Kidney (tissue), 14 donors: ENCODE results near the gene GSX2. TPM values are rescaled to one million over a fixed set of nuclear protein-coding genes. Genes with fewer than 3 reads are reported as not detected.

Source experiments
- DNase-seq, 5 donors: peaks; one replicate each; pipeline ENCODE4 v3.0.0-alpha.2; 2013 to 2020
- FAIRE-seq: peaks from 2 replicates; lab custom pipeline; 2012; peaks lifted over from hg19 to GRCh38; lab: Jason Lieb, UNC
- H3K27ac ChIP-seq, 2 donors: one replicate each; pipeline ENCODE4 v1.7.0; 2013; ENCODE audit warnings: low read depth in 2 of 2, low read length in 2 of 2, inconsistent platforms in 1 of 2
- H3K27me3 ChIP-seq: one replicate; pipeline ENCODE4 v1.7.1; 2013; ENCODE audit warnings: low read length, inconsistent platforms; ENCODE audit not compliant: control insufficient read depth, insufficient read depth
- H3K36me3 ChIP-seq, 3 donors: one replicate each; pipeline versions ENCODE4 v1.7.0 to v1.7.1; 2013; ENCODE audit warnings: low read length in 3 of 3, control low read depth in 1 of 3, inconsistent platforms in 1 of 3; ENCODE audit not compliant: insufficient read depth in 3 of 3, control insufficient read depth in 2 of 3
- H3K4me1 ChIP-seq, 3 donors: one replicate each; pipeline versions ENCODE4 v1.7.0 to v1.7.1; 2013; ENCODE audit warnings: low read length in 3 of 3, inconsistent platforms in 1 of 3, low read depth in 1 of 3; ENCODE audit not compliant: control insufficient read depth in 2 of 3, insufficient read depth in 2 of 3
- H3K4me3 ChIP-seq, 3 donors: one replicate each; pipeline versions ENCODE4 v1.7.0 to v1.8.1; 2013; ENCODE audit warnings: low read length in 3 of 3, control low read depth in 1 of 3, inconsistent platforms in 1 of 3
- H3K9ac ChIP-seq, 3 donors: one replicate each; pipeline versions ENCODE4 v1.7.0 to v1.7.1; 2013; ENCODE audit warnings: low read length in 3 of 3, control low read depth in 1 of 3, inconsistent platforms in 1 of 3
- H3K9me3 ChIP-seq, 3 donors: one replicate each; pipeline versions ENCODE4 v1.7.0 to v1.7.1; 2013; ENCODE audit warnings: low read length in 3 of 3, control low read depth in 1 of 3, inconsistent platforms in 1 of 3; ENCODE audit not compliant: control insufficient read depth in 2 of 3, insufficient read depth in 1 of 3
- intact Hi-C: fragments of 100-400 bp; cut with DNase I; formaldehyde crosslinking; loops from one replicate; pipeline ENCODE4 v1.11.1; 2022
- polyA plus RNA-seq: library from polyadenylated mRNA; stranded (reverse); fragments of 350-450 nt; fragmentation: Illumina TruSeq; extraction: RNeasy Lipid Tissue Mini Kit (QIAGEN cat#74804); gene quantifications from one replicate; pipeline ENCODE4 v1.2.3, GENCODE V29; 2014; ENCODE audit warnings: low read depth, low replicate concordance; ENCODE audit not compliant: insufficient read depth
- total RNA-seq: library from RNA; stranded (reverse); fragmentation: NEBNext Ultra II Directional; extraction: Animal tissue kit (Norgen Biotek cat#: 25700); gene quantifications from one replicate; pipeline ENCODE4 v1.2.1, GENCODE V29; 2021
- TF ChIP-seq, protein P1 (sequence below): IDR thresholded peaks from 3 replicates; pipeline ENCODE4 v1.5.1; 2012; ENCODE audit warnings: mild to moderate bottlenecking, moderate library complexity, borderline replicate concordance; ENCODE audit not compliant: insufficient read depth; ENCODE audit errors: extremely low read depth
- donor health status: control.
- donor health status: control.
- donor health status: control.
- donor health status: control.
- donor health status: control.
- donor health status: DM: yes; HTN: yes; CAD: no.
- donor health status: Normal renal cell carcinoma (clear cell type).

The GSX2 gene
- total and polyA plus RNA-seq, 2 donors from 2014 or later = not detected

DNA sequence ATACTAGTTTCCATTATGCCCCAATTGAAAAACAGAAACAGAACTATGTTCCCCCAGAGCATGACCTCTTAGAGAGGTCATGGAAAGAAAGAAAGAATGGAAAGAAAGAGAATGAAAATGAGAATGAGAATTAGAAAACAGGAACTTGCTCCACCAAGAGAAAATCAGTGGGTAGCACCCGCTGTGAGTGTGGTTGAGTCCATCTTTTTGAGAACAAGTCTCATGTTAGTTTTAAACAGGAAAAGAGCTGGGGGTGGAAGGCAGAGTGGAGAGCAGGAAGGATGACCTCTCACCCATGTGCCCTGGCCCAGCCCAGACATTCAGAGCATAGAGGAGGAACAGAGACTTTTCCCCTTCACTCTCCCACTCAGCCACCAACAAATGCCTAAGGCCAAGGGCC, 4.9 kb downstream of the GSX2 start:
- TF ChIP-seq, protein P1, sequence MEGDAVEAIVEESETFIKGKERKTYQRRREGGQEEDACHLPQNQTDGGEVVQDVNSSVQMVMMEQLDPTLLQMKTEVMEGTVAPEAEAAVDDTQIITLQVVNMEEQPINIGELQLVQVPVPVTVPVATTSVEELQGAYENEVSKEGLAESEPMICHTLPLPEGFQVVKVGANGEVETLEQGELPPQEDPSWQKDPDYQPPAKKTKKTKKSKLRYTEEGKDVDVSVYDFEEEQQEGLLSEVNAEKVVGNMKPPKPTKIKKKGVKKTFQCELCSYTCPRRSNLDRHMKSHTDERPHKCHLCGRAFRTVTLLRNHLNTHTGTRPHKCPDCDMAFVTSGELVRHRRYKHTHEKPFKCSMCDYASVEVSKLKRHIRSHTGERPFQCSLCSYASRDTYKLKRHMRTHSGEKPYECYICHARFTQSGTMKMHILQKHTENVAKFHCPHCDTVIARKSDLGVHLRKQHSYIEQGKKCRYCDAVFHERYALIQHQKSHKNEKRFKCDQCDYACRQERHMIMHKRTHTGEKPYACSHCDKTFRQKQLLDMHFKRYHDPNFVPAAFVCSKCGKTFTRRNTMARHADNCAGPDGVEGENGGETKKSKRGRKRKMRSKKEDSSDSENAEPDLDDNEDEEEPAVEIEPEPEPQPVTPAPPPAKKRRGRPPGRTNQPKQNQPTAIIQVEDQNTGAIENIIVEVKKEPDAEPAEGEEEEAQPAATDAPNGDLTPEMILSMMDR = no peak
- H3K4me3 ChIP-seq = no peak overlapping the region
- intact Hi-C loops = no loop called here

DNA sequence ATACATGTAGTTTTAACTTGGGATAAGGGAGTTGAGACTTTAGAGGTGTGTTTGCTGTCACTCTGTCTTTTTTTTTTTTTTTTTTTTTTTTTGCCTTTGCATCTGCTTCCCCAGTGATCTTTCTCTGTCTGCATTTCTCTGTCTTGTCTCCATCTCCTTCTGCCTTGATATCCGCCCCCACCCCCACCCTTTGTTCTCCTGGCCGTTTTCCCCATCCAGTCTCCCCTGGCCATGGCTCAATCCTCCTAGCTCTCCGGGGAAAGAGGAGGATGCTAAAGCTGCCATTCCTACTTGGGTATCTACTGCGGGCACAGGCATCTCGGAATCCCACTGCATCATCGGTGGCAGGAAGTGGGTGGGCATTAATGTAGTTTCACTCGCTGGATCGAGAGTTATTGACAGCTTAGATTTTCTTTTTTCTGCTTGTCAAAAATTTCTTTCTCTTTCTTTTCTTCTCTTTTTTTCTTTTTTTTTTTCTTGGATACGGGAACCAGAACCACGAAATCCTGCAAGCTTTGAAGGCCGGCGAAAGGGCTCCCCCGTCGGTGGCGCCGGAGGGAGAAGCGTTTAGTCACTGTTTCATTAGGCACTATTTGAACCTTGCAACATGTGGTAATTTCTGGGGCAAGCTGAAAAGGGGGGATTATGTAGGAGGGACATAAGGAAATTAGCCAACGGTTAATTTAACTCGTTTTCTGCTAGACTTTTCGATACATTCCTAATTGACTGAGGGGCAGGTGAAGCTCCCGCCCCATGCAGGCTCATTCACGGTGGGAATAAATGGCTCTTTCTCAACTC, 8.2 kb downstream of the GSX2 start:
- Histone ChIP-seq H3K4me1 (peaks cover 0 to 6% (median 4%) of the 10 kb centered on the region in 3 donors), H3K9me3 (no peaks in the 10 kb centered on the region), H3K27me3 (peaks cover 77% of the 10 kb centered on the region), H3K36me3 (no peaks in the 10 kb centered on the region), H3K27ac (no peak overlapping the region), H3K9ac (no peak overlapping the region), H3K4me3 (no peak overlapping the region)
- TF ChIP-seq, protein P1 = no peak
- intact Hi-C loops = no loop called here
- FAIRE-seq (no peak), DNase-seq (peak in 1 of 5 donors; percentile 24)

More for the DNA sequence above, 4.9 kb downstream of the GSX2 start:
- Histone ChIP-seq H3K27me3 (peaks cover 79% of the 10 kb centered on the region), H3K4me1 (peaks cover 0 to 11% (median 5%) of the 10 kb centered on the region in 3 donors), H3K9me3 (no peaks in the 10 kb centered on the region), H3K27ac (no peak overlapping the region), H3K36me3 (no peaks in the 10 kb centered on the region), H3K9ac (no peak overlapping the region)
- no peak for DNase-seq
- no peak for FAIRE-seq

DNA sequence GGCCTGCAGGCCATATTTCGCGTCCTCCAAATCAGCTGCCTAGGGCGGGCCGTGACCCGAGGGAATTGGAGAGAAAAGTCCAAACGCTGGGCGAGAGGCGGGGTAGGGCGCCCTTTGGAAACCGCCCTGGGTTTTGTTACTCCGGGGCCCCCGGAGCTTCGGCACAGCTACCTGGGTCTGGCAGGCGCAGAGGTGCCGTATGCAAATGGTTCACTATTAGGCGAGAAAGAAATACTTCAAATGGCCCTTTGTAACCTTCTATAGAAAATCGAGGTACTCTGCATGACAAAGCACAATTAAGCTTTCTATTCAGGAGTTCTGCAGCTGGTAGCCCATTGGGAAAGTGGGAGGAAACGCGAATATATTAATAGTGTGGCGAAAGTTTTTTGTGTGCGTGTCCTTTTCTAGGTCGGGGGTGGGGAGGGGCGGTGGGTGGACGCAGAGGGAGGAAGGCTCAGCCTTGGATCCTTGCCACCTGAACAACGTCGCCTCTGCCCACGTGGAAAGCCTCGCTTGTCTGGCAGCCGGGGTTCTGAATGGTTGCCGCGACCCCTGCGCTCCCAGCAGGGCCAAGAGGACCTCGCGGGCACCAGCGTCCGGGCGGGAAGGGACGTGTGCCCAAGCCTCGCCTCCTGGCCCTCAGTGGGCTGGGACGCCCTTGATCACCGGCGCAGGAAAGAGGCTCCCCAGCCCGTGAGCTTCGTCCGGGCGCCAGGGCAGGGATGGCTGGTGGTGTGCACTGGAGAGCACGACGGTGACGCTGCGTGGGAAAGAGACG, 9.5 kb downstream of the GSX2 start:
- peak overlapping the region in 1 of 3 donors; percentile 25 for H3K4me3 ChIP-seq
- peak in 2 of 5 donors; percentile 31 to 34 for DNase-seq

More for the DNA sequence above, 9.5 kb downstream of the GSX2 start:
- H3K4me1 ChIP-seq = peaks cover 0 to 6% (median 2%) of the 10 kb centered on the region in 3 donors
- no peak for FAIRE-seq
- intact Hi-C loops = no loop called here
- no peaks in the 10 kb centered on the region for H3K9me3 ChIP-seq
- TF ChIP-seq, protein P1 = no peak
- no peak overlapping the region for H3K9ac ChIP-seq
- peaks cover 71% of the 10 kb centered on the region for H3K27me3 ChIP-seq
- no peaks in the 10 kb centered on the region for H3K36me3 ChIP-seq
- no peak overlapping the region for H3K27ac ChIP-seq
